ENCODE results near the gene HPD.

- TF ChIP-seq ELF4 (IDR thresholded peaks at IDR 0.05) (no peak), BHLHE40 (IDR thresholded peaks at IDR 0.05; ENCODE audit: borderline replicate concordance) (no peak), FOXK2 (IDR thresholded peaks at IDR 0.05) (no peak), FOXM1 (IDR thresholded peaks at IDR 0.05; ENCODE audit: borderline replicate concordance) (no peak), SP1 (IDR thresholded peaks at IDR 0.05) (no peak), TARDBP (IDR thresholded peaks at IDR 0.05) (no peak), ZNF384 (IDR thresholded peaks at IDR 0.05) (no peak), NFRKB (IDR thresholded peaks at IDR 0.05) (no peak), ARNT (IDR thresholded peaks at IDR 0.05) (no peak), FOXA1 (IDR thresholded peaks at IDR 0.05) (no peak), PKNOX1 (IDR thresholded peaks at IDR 0.05) (no peak), CTBP1 (IDR thresholded peaks at IDR 0.05; ENCODE audit: borderline replicate concordance) (0 out of 2 replicates have a peak, but pooled peaks have one; percentile 22), L3MBTL2 (conservative IDR thresholded peaks at IDR 0.05) (no peak)
These were observed 58.6 kb downstream of the HPD start for GRCh38 chr12:121799842-121800693.

Measured in HEK293T (cell line).